ENCODE measurements around the gene KCNIP1.

KCNIP1 gene

GRCh38 chr5:170651604-170652277, 147.9 kb downstream of the KCNIP1 start:
- DNase-seq = no peak

- no peak for DNase-seq
These were observed 151.7 kb downstream of the KCNIP1 start for GRCh38 chr5:170655476-170655875.

- DNase-seq = no peak
These were observed 152.1 kb downstream of the KCNIP1 start for GRCh38 chr5:170655920-170656319.

GRCh38 chr5:170656346-170656745, 152.5 kb downstream of the KCNIP1 start:
- DNase-seq = no peak

- no peak for DNase-seq
These were observed 156.7 kb downstream of the KCNIP1 start for GRCh38 chr5:170660531-170660930.

GRCh38 chr5:170662966-170663365, 159.1 kb downstream of the KCNIP1 start:
- no peak for DNase-seq

GRCh38 chr5:170678811-170679210, 175.0 kb downstream of the KCNIP1 start:
- no peak for DNase-seq

GRCh38 chr5:170681013-170681433, 177.2 kb downstream of the KCNIP1 start:
- DNase-seq = peak; percentile 19

GRCh38 chr5:170691657-170692056, 187.8 kb downstream of the KCNIP1 start:
- no peak for DNase-seq

- DNase-seq = no peak
These were observed 189.9 kb downstream of the KCNIP1 start for GRCh38 chr5:170693701-170694100.

- no peak for DNase-seq
These were observed 191.1 kb downstream of the KCNIP1 start for GRCh38 chr5:170694911-170695310.

- no peak for DNase-seq
These were observed 193.2 kb downstream of the KCNIP1 start for GRCh38 chr5:170697031-170697430.

GRCh38 chr5:170700503-170700902, 196.7 kb downstream of the KCNIP1 start:
- DNase-seq = no peak

- no peak for DNase-seq
These were observed 197.5 kb downstream of the KCNIP1 start for GRCh38 chr5:170701334-170701733.

GRCh38 chr5:170704417-170705192, 200.8 kb downstream of the KCNIP1 start:
- no peak for DNase-seq

GRCh38 chr5:170709640-170710039, 205.8 kb downstream of the KCNIP1 start:
- no peak for DNase-seq

GRCh38 chr5:170711300-170711699, 207.5 kb downstream of the KCNIP1 start:
- DNase-seq = no peak

- DNase-seq = no peak
These were observed 211.3 kb downstream of the KCNIP1 start for GRCh38 chr5:170715141-170715540.

GRCh38 chr5:170716396-170716795, 212.6 kb downstream of the KCNIP1 start:
- DNase-seq = no peak

GRCh38 chr5:170719551-170719950, 215.7 kb downstream of the KCNIP1 start:
- DNase-seq = no peak

GRCh38 chr5:170720179-170720578, 216.4 kb downstream of the KCNIP1 start:
- no peak for DNase-seq

GRCh38 chr5:170720984-170721383, 217.2 kb downstream of the KCNIP1 start:
- no peak for DNase-seq

- no peak for DNase-seq
These were observed 217.9 kb downstream of the KCNIP1 start for GRCh38 chr5:170721681-170722080.

GRCh38 chr5:170722316-170722715, 218.5 kb downstream of the KCNIP1 start:
- DNase-seq = no peak

- no peak for DNase-seq
These were observed 227.2 kb downstream of the KCNIP1 start for GRCh38 chr5:170731052-170731451.
